Measurements from ENCODE around the gene TRIO.

TRIO gene

DNA sequence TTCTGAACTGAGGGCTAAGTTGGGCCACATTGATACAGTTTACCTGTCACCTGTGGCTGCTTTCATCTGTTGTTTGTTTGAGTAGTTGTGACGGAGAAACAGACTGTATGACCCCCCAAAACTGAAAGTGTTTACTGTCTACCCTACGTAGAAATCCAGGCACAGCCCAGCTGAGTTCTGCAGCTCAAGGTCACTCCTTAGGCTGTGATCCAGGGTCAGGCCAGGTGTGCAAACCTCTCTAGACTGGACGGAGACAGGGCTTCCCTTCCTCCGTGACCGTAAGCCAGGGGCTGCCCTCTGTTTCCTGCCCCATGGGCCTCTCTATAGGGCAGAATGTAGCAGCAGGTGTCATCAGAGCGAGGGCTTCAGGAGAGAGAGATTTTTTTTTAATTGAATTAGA lies 230.5 kb downstream of the TRIO start:
- no peak overlapping the region for H3K4me3 ChIP-seq (replicated peaks in 1 of 2; ENCODE audit: low read depth in 2 of 2, low read length in 2 of 2)
- TF ChIP-seq, protein P1, sequence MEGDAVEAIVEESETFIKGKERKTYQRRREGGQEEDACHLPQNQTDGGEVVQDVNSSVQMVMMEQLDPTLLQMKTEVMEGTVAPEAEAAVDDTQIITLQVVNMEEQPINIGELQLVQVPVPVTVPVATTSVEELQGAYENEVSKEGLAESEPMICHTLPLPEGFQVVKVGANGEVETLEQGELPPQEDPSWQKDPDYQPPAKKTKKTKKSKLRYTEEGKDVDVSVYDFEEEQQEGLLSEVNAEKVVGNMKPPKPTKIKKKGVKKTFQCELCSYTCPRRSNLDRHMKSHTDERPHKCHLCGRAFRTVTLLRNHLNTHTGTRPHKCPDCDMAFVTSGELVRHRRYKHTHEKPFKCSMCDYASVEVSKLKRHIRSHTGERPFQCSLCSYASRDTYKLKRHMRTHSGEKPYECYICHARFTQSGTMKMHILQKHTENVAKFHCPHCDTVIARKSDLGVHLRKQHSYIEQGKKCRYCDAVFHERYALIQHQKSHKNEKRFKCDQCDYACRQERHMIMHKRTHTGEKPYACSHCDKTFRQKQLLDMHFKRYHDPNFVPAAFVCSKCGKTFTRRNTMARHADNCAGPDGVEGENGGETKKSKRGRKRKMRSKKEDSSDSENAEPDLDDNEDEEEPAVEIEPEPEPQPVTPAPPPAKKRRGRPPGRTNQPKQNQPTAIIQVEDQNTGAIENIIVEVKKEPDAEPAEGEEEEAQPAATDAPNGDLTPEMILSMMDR (IDR thresholded peaks at IDR 0.05; ENCODE audit: low read depth, low read length) = no peak
- no peak for DNase-seq (ENCODE audit: low read depth in 2 of 2)

DNA sequence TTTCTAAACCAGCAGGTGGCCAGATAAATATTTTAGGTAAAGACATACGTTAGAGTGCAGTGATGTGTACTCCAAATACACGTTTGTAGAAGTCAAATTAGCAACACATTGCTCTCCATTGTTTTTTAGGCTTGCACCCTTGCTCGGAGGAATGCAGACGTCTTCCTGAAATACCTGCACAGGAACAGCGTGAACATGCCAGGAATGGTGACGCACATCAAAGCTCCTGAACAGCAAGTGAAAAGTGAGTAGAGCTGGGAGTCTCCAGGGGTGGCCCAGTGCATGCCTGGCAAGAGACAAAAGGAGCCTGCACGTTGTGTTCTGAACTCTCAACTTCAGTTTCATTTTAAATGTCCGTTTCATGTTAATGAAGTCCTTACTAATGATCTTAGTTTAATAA lies 231.0 kb downstream of the TRIO start:
- TF ChIP-seq, protein P1 (IDR thresholded peaks at IDR 0.05; ENCODE audit: low read depth, low read length) = no peak

DNA sequence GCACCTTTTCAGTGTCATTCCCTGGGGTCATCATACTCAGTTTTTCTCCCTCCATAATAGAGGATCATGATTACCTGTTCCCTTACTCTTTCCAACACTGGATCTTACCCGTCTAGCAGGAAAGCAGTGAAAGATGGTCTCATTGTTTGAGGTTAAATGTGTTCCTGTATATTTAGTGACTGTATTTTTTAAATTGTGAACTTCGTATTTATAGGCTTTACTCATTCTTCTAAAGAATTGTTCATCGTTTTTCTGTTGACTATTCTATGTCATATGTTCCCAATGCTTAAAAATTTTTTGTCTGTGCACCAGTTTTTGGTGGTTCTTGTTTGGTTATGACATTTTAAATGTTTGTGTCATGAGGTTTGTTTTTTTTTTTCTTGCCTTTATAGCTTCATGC lies 233.6 kb downstream of the TRIO start:
- no peak for DNase-seq (ENCODE audit: low read depth in 2 of 2)
- H3K4me3 ChIP-seq (replicated peaks in 1 of 2; ENCODE audit: low read depth in 2 of 2, low read length in 2 of 2) = no peak overlapping the region

More for the DNA sequence above, 231.0 kb downstream of the TRIO start:
- no peak overlapping the region for H3K4me3 ChIP-seq (replicated peaks in 1 of 2; ENCODE audit: low read depth in 2 of 2, low read length in 2 of 2)
- no peak for DNase-seq (ENCODE audit: low read depth in 2 of 2)

DNA sequence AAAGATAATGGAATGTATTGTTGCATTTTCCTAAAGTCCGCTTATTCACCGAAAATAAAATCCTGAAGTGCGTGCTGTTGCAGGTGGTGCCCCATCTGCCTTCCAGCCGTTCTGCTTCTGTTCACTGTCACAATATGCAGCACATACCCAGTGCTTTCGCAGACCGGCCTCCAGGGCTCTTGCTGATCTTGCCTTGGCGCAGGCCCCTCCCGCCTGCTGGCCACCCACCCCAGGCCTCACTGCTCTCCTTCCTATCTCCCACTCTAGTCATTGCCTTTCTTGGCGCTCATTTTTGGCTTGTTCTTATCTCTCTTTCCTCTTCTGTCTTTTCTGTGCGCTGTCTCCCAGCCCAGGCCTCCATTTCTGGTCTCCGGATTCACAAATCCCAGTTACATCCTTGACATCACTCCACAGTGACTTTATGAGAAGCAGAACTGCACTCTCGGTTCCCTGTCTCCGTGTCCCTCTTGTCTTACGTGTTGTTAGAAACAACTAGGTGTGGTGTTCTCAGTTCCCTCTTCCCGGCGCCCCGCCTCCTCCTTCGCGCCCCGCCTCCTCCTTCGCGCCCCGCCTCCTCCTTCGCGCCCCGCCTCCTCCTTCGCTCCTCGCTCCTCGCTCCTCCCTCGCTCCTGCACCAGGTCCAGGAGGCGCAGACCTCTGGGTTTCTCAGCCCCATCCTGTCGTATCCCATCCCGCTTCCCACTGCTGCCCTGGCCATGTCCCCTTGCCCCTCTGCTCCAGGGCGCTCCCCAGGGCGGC lies 236.8 kb downstream of the TRIO start:
- TF ChIP-seq, protein P1 (IDR thresholded peaks at IDR 0.05; ENCODE audit: low read depth, low read length) = no peak
- no peak overlapping the region for H3K4me3 ChIP-seq (replicated peaks in 1 of 2; ENCODE audit: low read depth in 2 of 2, low read length in 2 of 2)
- DNase-seq (ENCODE audit: low read depth in 2 of 2) = no peak

More for the DNA sequence above, 233.6 kb downstream of the TRIO start:
- TF ChIP-seq, protein P1 (IDR thresholded peaks at IDR 0.05; ENCODE audit: low read depth, low read length) = no peak

DNA sequence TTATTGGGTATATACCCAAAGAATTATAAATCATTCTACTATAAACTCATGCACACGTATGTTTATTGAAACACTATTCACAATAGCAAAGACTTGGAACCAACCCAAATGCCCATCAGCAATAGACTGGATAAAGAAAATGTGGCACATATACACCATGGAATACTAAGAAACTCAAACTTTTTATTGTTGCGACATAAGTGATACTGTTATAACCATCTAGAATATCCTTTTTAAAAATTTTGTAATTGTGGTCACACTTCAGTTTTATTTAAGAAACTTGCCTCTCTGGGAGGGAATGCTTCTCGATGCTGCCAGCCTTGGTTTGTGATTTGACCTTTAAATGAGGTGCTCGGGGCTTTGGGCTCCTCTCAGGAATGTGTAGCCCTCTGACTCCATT lies 237.6 kb downstream of the TRIO start:
- no peak overlapping the region for H3K4me3 ChIP-seq (replicated peaks in 1 of 2; ENCODE audit: low read depth in 2 of 2, low read length in 2 of 2)
- no peak for DNase-seq (ENCODE audit: low read depth in 2 of 2)
- TF ChIP-seq, protein P1 (IDR thresholded peaks at IDR 0.05; ENCODE audit: low read depth, low read length) = no peak

DNA sequence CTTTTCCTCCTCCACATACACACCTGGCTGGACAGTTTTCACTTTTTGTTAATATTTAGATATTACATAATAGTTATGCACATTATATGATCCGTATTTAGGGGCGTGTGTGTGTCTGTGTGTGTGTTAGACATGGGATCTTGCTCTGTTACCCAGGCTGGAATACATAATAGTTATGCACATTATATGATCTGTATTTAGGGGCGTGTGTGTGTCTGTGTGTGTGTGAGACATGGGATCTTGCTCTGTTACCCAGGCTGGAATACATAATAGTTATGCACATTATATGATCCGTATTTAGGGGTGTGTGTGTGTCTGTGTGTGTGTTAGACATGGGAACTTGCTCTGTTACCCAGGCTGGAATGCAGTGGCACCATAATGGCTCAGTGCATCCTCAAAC lies 239.5 kb downstream of the TRIO start:
- TF ChIP-seq, protein P1 (IDR thresholded peaks at IDR 0.05; ENCODE audit: low read depth, low read length) = no peak
- H3K4me3 ChIP-seq (replicated peaks in 1 of 2; ENCODE audit: low read depth in 2 of 2, low read length in 2 of 2) = no peak overlapping the region
- DNase-seq (ENCODE audit: low read depth in 2 of 2) = no peak

DNA sequence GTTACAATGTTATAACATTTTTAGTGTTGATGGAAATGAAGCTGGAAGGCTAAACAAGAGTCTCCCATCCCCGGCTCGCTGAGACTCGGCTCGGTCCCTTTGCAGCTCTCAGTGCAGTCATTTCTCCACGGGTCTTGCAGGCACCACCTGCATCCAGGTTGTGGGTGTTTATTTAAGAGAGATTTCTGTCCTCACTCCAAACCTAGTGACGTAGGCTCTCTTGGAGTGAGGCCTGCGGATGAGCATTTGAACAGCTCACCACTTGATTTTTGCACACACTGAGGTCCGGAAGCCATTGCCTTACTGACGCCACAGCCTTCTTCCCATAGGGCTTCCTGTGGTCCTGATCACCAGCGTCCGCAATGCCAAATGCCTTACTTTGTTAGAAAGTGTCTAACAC lies 240.8 kb downstream of the TRIO start:
- TF ChIP-seq, protein P1 (IDR thresholded peaks at IDR 0.05; ENCODE audit: low read depth, low read length) = no peak

More for the DNA sequence above, 240.8 kb downstream of the TRIO start:
- no peak overlapping the region for H3K4me3 ChIP-seq (replicated peaks in 1 of 2; ENCODE audit: low read depth in 2 of 2, low read length in 2 of 2)
- DNase-seq (ENCODE audit: low read depth in 2 of 2) = no peak

Measured in cardiac fibroblast (primary cell).